HG02970 (cell line): ENCODE results near the gene NCOA3.

Experiments
- ATAC-seq: cut with Tn5 transposase; IDR thresholded peaks from one replicate; pipeline ENCODE4 v1.9.1; 2021; ENCODE audit warnings: mild to moderate bottlenecking, moderate library complexity, moderate number of reproducible peaks; ENCODE audit not compliant: unreplicated experiment, low FRiP score

NCOA3 gene

GRCh38 chr20:47618479-47618878 lies 116.8 kb downstream of the NCOA3 start:
- no peak for ATAC-seq

- no peak for ATAC-seq
Observed at GRCh38 chr20:47620808-47621805, 119.4 kb downstream of the NCOA3 start.

GRCh38 chr20:47622118-47622665 lies 120.5 kb downstream of the NCOA3 start:
- ATAC-seq = no peak

DNA sequence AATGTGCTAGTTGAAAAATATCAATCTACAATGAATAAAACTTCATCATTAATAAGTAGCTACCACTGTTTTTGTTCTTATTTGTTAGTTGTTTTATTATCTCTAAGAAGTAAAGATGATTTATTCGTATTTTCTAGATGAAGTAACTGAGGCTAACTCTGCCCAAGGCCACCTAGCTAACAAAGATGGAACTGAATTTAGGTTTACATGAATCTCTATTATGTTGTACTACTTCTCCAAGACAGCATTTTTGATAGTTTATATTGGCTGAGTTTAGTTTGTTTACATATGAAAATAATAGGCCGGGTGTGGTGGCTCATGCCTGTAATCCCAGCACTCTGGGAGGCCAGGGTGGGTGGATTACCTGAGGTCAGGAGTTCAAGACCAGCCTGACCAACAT lies 121.5 kb downstream of the NCOA3 start:
- ATAC-seq = no peak

DNA sequence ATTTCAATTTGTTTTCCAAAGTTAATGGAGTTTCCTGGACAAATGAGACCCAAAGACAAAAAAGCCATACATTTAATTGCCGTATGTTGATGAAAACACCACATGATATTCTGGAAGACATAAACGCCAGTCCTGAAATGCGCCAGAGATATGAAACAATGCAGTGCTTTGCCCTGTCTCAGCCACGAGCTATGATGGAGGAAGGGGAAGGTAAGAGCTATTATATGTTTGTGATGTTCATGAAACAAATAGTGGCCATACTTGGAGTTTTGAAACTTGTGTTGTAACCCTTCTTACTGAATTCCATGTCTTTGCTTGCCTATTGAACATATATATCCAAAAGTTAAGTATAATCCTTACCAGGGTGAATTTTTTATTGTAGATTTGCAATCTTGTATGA lies 125.9 kb downstream of the NCOA3 start:
- ATAC-seq = no peak

GRCh38 chr20:47629907-47630306 lies 128.2 kb downstream of the NCOA3 start:
- ATAC-seq = no peak

GRCh38 chr20:47631078-47631477 lies 129.4 kb downstream of the NCOA3 start:
- no peak for ATAC-seq

GRCh38 chr20:47635256-47635655 lies 133.6 kb downstream of the NCOA3 start:
- ATAC-seq = no peak

GRCh38 chr20:47638851-47639250 lies 137.2 kb downstream of the NCOA3 start:
- no peak for ATAC-seq

DNA sequence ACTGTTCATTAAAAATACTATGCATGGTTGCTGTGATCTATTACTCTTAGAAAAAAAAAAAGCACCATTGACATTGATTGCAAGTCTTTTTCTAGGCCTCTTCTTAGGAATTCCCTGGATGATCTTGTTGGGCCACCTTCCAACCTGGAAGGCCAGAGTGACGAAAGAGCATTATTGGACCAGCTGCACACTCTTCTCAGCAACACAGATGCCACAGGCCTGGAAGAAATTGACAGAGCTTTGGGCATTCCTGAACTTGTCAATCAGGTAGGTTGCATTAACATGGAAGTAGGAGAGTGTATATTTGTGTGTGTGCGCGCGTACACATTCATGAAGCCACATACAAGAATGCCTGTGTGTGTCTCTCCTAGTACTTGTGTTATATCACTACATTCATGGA lies 140.4 kb downstream of the NCOA3 start:
- no peak for ATAC-seq

DNA sequence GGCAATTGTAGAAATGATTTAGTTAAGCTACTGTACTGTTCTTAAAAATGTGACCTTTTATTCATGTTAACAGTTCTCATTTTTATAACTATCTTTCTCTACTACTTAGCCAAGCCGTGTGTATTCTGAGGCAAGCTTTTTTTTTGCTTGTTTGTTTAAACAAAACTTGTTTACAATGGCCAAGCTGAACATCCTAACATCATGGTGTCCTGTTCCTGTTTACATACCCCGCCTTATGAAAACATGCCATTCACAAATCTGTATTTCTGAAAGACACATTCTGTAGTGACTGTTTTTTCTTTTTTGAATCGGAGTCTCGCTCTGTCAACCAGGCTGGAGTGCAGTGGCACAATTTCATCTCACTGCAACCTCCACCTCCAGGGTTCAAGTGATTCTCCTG lies 140.9 kb downstream of the NCOA3 start:
- ATAC-seq = no peak

DNA sequence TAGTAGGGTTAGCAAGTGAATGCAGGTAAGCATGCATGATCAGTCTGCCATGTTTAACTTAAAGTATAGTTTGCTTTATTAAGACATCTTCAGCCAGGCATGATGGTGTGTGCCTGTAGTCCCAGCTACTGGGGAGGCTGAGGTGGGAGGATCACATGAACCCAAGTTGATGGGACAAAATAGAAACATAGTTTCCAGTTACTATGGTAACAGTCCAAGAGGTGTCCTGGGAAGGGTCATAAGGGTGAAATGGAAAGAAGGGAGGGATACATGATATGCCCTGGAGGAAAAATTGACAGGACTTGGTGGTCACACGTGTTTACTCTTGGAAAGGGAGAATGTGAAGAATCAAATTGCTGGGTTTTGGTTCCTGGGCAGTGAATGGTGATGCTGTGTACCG lies 143.9 kb downstream of the NCOA3 start:
- ATAC-seq = no peak

GRCh38 chr20:47647994-47648393 lies 146.3 kb downstream of the NCOA3 start:
- ATAC-seq = no peak

GRCh38 chr20:47648943-47649342 lies 147.3 kb downstream of the NCOA3 start:
- ATAC-seq = no peak

DNA sequence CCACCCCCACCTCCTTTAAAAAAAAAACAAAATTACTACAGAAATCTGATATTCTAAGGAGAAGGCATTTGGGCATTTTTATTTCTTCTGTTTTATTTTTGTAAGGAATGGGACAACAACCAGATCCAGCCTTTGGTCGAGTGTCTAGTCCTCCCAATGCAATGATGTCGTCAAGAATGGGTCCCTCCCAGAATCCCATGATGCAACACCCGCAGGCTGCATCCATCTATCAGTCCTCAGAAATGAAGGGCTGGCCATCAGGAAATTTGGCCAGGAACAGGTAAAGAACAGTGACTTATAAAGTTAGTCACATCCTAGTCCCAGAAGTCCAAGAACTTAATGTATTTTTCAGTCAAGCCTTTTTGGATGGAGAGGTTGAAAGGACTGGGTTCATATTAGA lies 150.6 kb downstream of the NCOA3 start:
- ATAC-seq = no peak

DNA sequence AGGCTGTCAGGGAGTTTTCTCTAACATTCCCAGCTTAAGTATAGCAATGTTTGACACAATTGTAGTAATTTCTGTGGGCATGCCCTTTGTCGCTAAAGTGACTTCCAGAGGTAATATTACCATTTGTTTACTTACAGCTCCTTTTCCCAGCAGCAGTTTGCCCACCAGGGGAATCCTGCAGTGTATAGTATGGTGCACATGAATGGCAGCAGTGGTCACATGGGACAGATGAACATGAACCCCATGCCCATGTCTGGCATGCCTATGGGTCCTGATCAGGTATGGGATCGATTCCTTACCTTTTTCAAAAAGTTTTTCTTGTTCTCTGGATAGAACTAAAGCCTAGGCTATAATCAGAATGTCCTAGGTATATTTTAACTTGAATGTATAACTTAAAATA lies 151.1 kb downstream of the NCOA3 start:
- ATAC-seq = no peak

- no peak for ATAC-seq
Observed at GRCh38 chr20:47653869-47654268, 152.2 kb downstream of the NCOA3 start.

- ATAC-seq = no peak
Observed at GRCh38 chr20:47654370-47654769, 152.7 kb downstream of the NCOA3 start.

DNA sequence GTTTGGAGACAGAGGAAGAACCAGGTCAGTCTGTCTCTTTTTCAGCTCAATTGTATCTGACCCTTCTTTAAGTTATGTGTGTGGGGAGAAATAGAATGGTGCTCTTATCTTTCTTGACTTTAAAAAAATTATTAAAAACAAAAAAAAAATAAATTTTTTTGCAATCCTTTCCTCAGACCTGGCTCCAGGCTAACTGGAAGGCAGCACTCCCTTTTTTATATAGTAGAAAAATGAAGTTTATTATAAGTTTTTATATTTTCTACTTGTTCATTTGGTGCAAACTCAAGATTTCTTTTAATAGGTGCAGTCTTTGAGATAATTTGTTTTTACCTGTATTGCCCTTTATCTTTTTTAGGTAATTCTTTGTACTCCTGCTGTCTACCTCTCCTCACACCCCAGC lies 153.9 kb downstream of the NCOA3 start:
- ATAC-seq = no peak

GRCh38 chr20:47656318-47656717 lies 154.6 kb downstream of the NCOA3 start:
- ATAC-seq = no peak

- ATAC-seq = no peak
Observed at GRCh38 chr20:47659904-47660601, 158.4 kb downstream of the NCOA3 start.

DNA sequence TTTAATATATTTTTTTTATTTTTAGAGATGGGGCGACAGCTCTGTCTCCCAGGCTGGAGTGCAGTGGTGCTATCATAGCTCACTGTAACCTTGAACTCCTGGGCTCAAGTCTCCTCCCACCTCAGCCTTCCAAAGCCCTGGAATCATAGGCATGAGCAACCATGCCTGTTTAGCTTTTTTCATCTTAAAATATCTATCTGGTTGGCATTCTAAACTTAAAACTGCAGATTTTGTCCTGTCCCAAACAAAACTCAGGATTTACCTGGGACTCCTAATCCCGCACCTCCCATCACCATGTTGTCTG lies 158.9 kb downstream of the NCOA3 start:
- ATAC-seq = no peak
